Endothelial cell of umbilical vein (primary cell): ENCODE measurements around the gene ASCL5. TPM values are rescaled to one million over a fixed set of nuclear protein-coding genes. Genes with fewer than 3 reads are reported as not detected.

Source experiments
- BruUV-seq: library from RNA; stranded (reverse); fragments of 400-500 nt; replicated peaks from 2 replicates; lab custom pipeline; 2021; lab: Mats Ljungman, UMichigan
- CTCF ChIA-PET: fragments of 300-600, 350-600 bp; sonication (Branson Sonifier 250); formaldehyde crosslinking; loops from one replicate; lab custom pipeline; 2021; ENCODE audit warnings: antibody characterized with exemption, inconsistent platforms; lab: Charles Lee
- POLR2A ChIA-PET: fragments of 300-600, 350-600 bp; sonication (Branson Sonifier 250); formaldehyde crosslinking; loops from one replicate; lab custom pipeline; 2021; ENCODE audit warnings: antibody characterized with exemption, inconsistent platforms; lab: Charles Lee
- DNase-seq: peaks from one replicate; pipeline ENCODE4 v3.0.0-alpha.2; 2011; ENCODE audit warnings: low read depth, low spot score
- FAIRE-seq: peaks from 2 replicates; lab custom pipeline; 2011; peaks lifted over from hg19 to GRCh38; lab: Jason Lieb, UNC
- H2AFZ ChIP-seq: 2 replicates; pipeline ENCODE4 v1.6.0; 2012; ENCODE audit warnings: low read depth, low read length, control low read depth, inconsistent platforms
- H3K27ac ChIP-seq: 2 replicates; pipeline ENCODE4 v1.5.1; 2011; ENCODE audit warnings: low read depth, mild to moderate bottlenecking, control low read depth, low read length, moderate library complexity; ENCODE audit not compliant: insufficient read depth
- H3K27me3 ChIP-seq, 2 experiments: 2 replicates each; pipeline versions ENCODE4 v1.6.0 to v1.6.1; 2011; ENCODE audit warnings: low read length in 2 of 2, mixed read lengths in 1 of 2; ENCODE audit not compliant: control insufficient read depth in 2 of 2, insufficient read depth in 2 of 2
- H3K36me3 ChIP-seq, 2 experiments: 2 replicates in 1 of 2; 3 replicates in 1 of 2; pipeline ENCODE4 v1.5.1; 2011; ENCODE audit warnings: low read length in 2 of 2, mild to moderate bottlenecking in 1 of 2, moderate library complexity in 1 of 2; ENCODE audit not compliant: control insufficient read depth in 2 of 2, insufficient read depth in 2 of 2; ENCODE audit errors: extremely low read depth in 1 of 2
- H3K4me1 ChIP-seq: 3 replicates; pipeline ENCODE4 v1.5.1; 2011; ENCODE audit warnings: mild to moderate bottlenecking, low read length; ENCODE audit not compliant: control insufficient read depth, insufficient read depth; ENCODE audit errors: extremely low read depth
- H3K4me2 ChIP-seq: 2 replicates; pipeline ENCODE4 v1.6.1; 2011; ENCODE audit warnings: low read length, control low read depth, mixed read lengths; ENCODE audit not compliant: insufficient read depth
- H3K4me3 ChIP-seq, 3 experiments: fragments of 200-600 bp in 1 of 3; sonication (generic), shearing (Covaris generic) in 1 of 3; replicated peaks in 1 of 3; 2 replicates each; pipeline ENCODE4 v1.5.1; 2011 to 2016; ENCODE audit warnings: control low read depth in 3 of 3, low read length in 3 of 3, mild to moderate bottlenecking in 2 of 3, inconsistent platforms in 1 of 3, low read depth in 1 of 3, moderate library complexity in 1 of 3; ENCODE audit not compliant: insufficient read depth in 1 of 3
- H3K79me2 ChIP-seq: 2 replicates; pipeline ENCODE4 v1.6.0; 2012; ENCODE audit warnings: low read length, inconsistent platforms; ENCODE audit not compliant: control insufficient read depth, insufficient read depth
- H3K9ac ChIP-seq: replicated peaks from 2 replicates; pipeline ENCODE3; 2011; ENCODE audit warnings: low read length, control low read depth; ENCODE audit not compliant: insufficient read depth; ENCODE audit errors: extremely low read depth
- H3K9me1 ChIP-seq: replicated peaks from 3 replicates; pipeline ENCODE4 v1.6.0; 2011; ENCODE audit warnings: mild to moderate bottlenecking, low read length; ENCODE audit not compliant: control insufficient read depth, insufficient read depth; ENCODE audit errors: extremely low read depth
- H3K9me3 ChIP-seq: replicated peaks from 2 replicates; pipeline ENCODE4 v1.5.1; 2012; ENCODE audit warnings: low read length, inconsistent platforms; ENCODE audit not compliant: control insufficient read depth, insufficient read depth
- H4K20me1 ChIP-seq: replicated peaks from 2 replicates; pipeline ENCODE3; 2011; ENCODE audit warnings: mild to moderate bottlenecking, low read length; ENCODE audit not compliant: control insufficient read depth, insufficient read depth; ENCODE audit errors: extremely low read depth
- EZH2 ChIP-seq: IDR thresholded peaks from 2 replicates; pipeline ENCODE4 v1.6.1; 2012; ENCODE audit warnings: borderline replicate concordance, low read depth, mild to moderate bottlenecking, moderate library complexity, low read length, inconsistent platforms; ENCODE audit not compliant: severe bottlenecking
- FOS ChIP-seq: IDR thresholded peaks from 2 replicates; pipeline ENCODE4 v1.6.1; 2011; ENCODE audit warnings: mild to moderate bottlenecking, low read length, moderate library complexity, borderline replicate concordance; ENCODE audit not compliant: insufficient read depth
- JUN ChIP-seq: IDR thresholded peaks from 2 replicates; pipeline ENCODE4 v1.6.1; 2011; ENCODE audit warnings: borderline replicate concordance, low read depth; ENCODE audit not compliant: insufficient read length, insufficient read depth
- MAX ChIP-seq: IDR thresholded peaks from 2 replicates; pipeline ENCODE4 v1.6.1; 2011; ENCODE audit not compliant: insufficient read depth, insufficient read length
- MYC ChIP-seq: IDR thresholded peaks from one replicate; pipeline ENCODE4 v1.6.1; 2011; ENCODE audit warnings: mild to moderate bottlenecking, low read depth, low read length
- POLR2AphosphoS5 ChIP-seq: IDR thresholded peaks from 2 replicates; pipeline ENCODE4 v1.6.1; 2012; ENCODE audit warnings: low read depth, mild to moderate bottlenecking, control low read depth, low read length, moderate library complexity; ENCODE audit not compliant: insufficient read depth
- dilution Hi-C: fragments of 300-500 bp; cut with MboI; formaldehyde crosslinking; loops from one replicate; pipeline ENCODE4 v1.15.0; 2019; ENCODE audit warnings: low sequenced_read_pairs; ENCODE audit not compliant: extremely low pct_ligation_motif_present
- intact Hi-C: fragments of 100-400 bp; cut with micrococcal nuclease; formaldehyde crosslinking; loops from one replicate; pipeline ENCODE4 v1.10.0; 2022
- polyA plus RNA-seq, 4 experiments: library from polyadenylated mRNA; depleted of rRNA in 3 of 4; stranded (reverse) in 3 of 4; unstranded in 1 of 4; fragments of >200 nt; gene quantifications; 2 replicates each; pipeline versions ENCODE4 v1.2.1 to v1.2.3, GENCODE V29; 2011 to 2012; ENCODE audit warnings: missing spikeins in 1 of 4
- total RNA-seq: library from RNA; stranded (reverse); gene quantifications from 2 replicates; pipeline ENCODE4 v1.2.3, GENCODE V29; 2021
- TF ChIP-seq, protein P1 (sequence below), 2 donors: IDR thresholded peaks; 1 replicate in 1 of 2; 2 replicates in 1 of 2; pipeline ENCODE4 v1.5.1; 2011; ENCODE audit warnings: low read length in 2 of 2, mild to moderate bottlenecking in 2 of 2, moderate library complexity in 2 of 2, control low read depth in 1 of 2, inconsistent platforms in 1 of 2, low read depth in 1 of 2; ENCODE audit not compliant: insufficient read depth in 1 of 2; ENCODE audit errors: extremely low read depth in 1 of 2

ASCL5 gene
- total and polyA plus RNA-seq, 2 donors (not counting 3 experiments of a cell fraction or from before 2014, with no cell fraction given): not detected

DNA sequence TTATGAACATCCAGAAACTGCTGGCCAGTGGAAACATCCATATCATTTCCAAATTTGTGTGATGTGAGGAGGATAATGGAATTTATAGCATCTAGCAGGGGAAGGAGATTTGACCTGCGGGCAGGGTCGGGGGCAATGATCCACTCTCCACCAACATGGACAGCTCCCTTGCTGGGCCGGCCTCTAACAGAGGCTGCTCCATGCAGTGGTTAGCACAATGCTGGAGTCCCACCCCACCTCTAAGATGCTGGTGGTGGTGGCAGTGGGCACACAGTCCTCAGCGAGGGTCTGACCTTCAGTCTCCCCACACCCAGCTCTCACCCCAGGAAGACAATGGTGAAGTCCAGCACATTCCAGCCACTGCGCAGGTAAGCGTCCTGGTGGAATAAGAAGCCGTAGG is 33.4 kb downstream of the ASCL5 start:
- no peak overlapping the region for H3K4me2 ChIP-seq
- H4K20me1 ChIP-seq: no peaks in the 10 kb centered on the region
- DNase-seq (no peak), FAIRE-seq (no peak)
- no peak overlapping the region for H3K4me3 ChIP-seq
- H3K27me3 ChIP-seq: peaks cover 4 to 12% of the 10 kb centered on the region in 2 experiments
- BruUV-seq: no TSS peak
- no peaks in the 10 kb centered on the region for H3K36me3 ChIP-seq
- intact Hi-C loops (no loop called here), dilution Hi-C loops (no loop called here)
- H3K9ac ChIP-seq: no peak overlapping the region
- ChIA-PET POLR2A (no interaction called here), CTCF (interaction anchor here (1.3 kb wide), 1 partner anchor 26 kb away, joined by 3 read pairs; no protein-coding TSS in a partner anchor)
- no peaks in the 10 kb centered on the region for H3K9me3 ChIP-seq
- no peaks in the 10 kb centered on the region for H3K79me2 ChIP-seq
- H3K4me1 ChIP-seq: no peaks in the 10 kb centered on the region
- TF ChIP-seq EZH2 (no peak), POLR2AphosphoS5 (no peak), JUN (no peak), MYC (no peak), FOS (no peak), MAX (no peak)
- TF ChIP-seq, protein P1, sequence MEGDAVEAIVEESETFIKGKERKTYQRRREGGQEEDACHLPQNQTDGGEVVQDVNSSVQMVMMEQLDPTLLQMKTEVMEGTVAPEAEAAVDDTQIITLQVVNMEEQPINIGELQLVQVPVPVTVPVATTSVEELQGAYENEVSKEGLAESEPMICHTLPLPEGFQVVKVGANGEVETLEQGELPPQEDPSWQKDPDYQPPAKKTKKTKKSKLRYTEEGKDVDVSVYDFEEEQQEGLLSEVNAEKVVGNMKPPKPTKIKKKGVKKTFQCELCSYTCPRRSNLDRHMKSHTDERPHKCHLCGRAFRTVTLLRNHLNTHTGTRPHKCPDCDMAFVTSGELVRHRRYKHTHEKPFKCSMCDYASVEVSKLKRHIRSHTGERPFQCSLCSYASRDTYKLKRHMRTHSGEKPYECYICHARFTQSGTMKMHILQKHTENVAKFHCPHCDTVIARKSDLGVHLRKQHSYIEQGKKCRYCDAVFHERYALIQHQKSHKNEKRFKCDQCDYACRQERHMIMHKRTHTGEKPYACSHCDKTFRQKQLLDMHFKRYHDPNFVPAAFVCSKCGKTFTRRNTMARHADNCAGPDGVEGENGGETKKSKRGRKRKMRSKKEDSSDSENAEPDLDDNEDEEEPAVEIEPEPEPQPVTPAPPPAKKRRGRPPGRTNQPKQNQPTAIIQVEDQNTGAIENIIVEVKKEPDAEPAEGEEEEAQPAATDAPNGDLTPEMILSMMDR (IDR thresholded peaks at IDR 0.05; ENCODE audit: extremely low read depth in 1 of 2, insufficient read depth in 1 of 2, low read depth in 1 of 2, low read length in 2 of 2): no peak
- no peak overlapping the region for H3K27ac ChIP-seq
- H2AFZ ChIP-seq: no peak overlapping the region
- no peaks in the 10 kb centered on the region for H3K9me1 ChIP-seq
